Heart left ventricle (tissue), 16 donors: ENCODE data around the gene SLC37A1. TPM values are rescaled to one million over a fixed set of nuclear protein-coding genes. Genes with fewer than 3 reads are reported as not detected.

Source experiments
- ATAC-seq, 4 donors: fragments of 200-7000 bp; cut with Tn5 transposase; one replicate each; pipeline ENCODE4 v1.9.1; 2020 to 2022; ENCODE audit warnings: moderate library complexity in 4 of 4, mild to moderate bottlenecking in 3 of 4, moderate number of reproducible peaks in 1 of 4
- DNase-seq, 5 donors: peaks; one replicate each; pipeline ENCODE4 v3.0.0-alpha.2; 2020
- H3K27ac ChIP-seq, 12 donors: fragments of 200-600 bp; sonication (generic) in 4 of 12; one replicate each; pipeline versions ENCODE4 v1.5.0 to v1.8.0; 2016 to 2022; ENCODE audit warnings: mild to moderate bottlenecking in 2 of 12
- H3K27me3 ChIP-seq, 9 donors: fragments of 200-600 bp; sonication (generic) in 2 of 9; one replicate each; pipeline versions ENCODE4 v1.5.1 to v1.8.0; 2016 to 2022; ENCODE audit warnings: mild to moderate bottlenecking in 3 of 9
- H3K36me3 ChIP-seq, 9 donors: fragments of 200-600 bp; sonication (generic) in 2 of 9; one replicate each; pipeline versions ENCODE4 v1.5.0 to v1.8.0; 2018 to 2022; ENCODE audit warnings: mild to moderate bottlenecking in 2 of 9
- H3K4me1 ChIP-seq, 12 donors: fragments of 200-600 bp; sonication (generic) in 4 of 12; one replicate each; pipeline versions ENCODE4 v1.5.0 to v1.8.0; 2016 to 2022; ENCODE audit warnings: mild to moderate bottlenecking in 3 of 12
- H3K4me3 ChIP-seq, 12 donors: fragments of 200-600 bp; sonication (generic) in 4 of 12; one replicate each; pipeline versions ENCODE4 v1.5.0 to v1.8.0; 2017 to 2022; ENCODE audit warnings: mild to moderate bottlenecking in 9 of 12, moderate library complexity in 4 of 12
- H3K9me3 ChIP-seq, 12 donors: fragments of 200-600 bp; sonication (generic) in 4 of 12; one replicate each; pipeline versions ENCODE4 v1.5.0 to v1.8.0; 2016 to 2022; ENCODE audit warnings: mild to moderate bottlenecking in 1 of 12
- POLR2A ChIP-seq, 2 donors: fragments of 450-650 bp; IDR thresholded peaks; one replicate each; pipeline ENCODE4 v1.6.1; 2017; ENCODE audit warnings: antibody characterized with exemption in 2 of 2, mild to moderate bottlenecking in 2 of 2, moderate library complexity in 2 of 2
- WGBS, 4 donors: extraction: QIAGEN DNeasy Blood & Tissue Kit in 2 of 4; methylation state at CpG; one replicate each; pipeline versions ENCODE4 v1.1.5 to v1.1.7; 2013 to 2018; 5-methylcytosine and 5-hydroxymethylcytosine counted together
- intact Hi-C, 10 donors: fragments of 100-400 bp; cut with DNase I; formaldehyde crosslinking; loops; one replicate each; pipeline versions ENCODE4 v1.11.1 to v1.14.2; 2022
- polyA plus RNA-seq, 2 donors: library from polyadenylated mRNA; stranded (reverse); fragments of 200-250 nt; gene quantifications; one replicate each; pipeline ENCODE4 v1.2.3, GENCODE V29; 2013
- total RNA-seq, 9 donors: library from RNA; depleted of rRNA in 2 of 9; stranded (reverse); fragments of >200 nt in 2 of 9; fragmentation: NEBNext Ultra II Directional in 3 of 9; extraction: Animal tissue kit (Norgen Biotek cat#: 25700) in 3 of 9; gene quantifications; one replicate each; pipeline versions ENCODE4 v1.1.0 to v1.2.4, GENCODE V29; 2016 to 2023
- TF ChIP-seq, protein P1 (sequence below), 12 donors: fragments of 200-600 bp; sonication (generic) in 4 of 12; IDR thresholded peaks; one replicate each; pipeline versions ENCODE4 v1.5.0 to v1.8.0; 2018 to 2022; ENCODE audit warnings: antibody characterized with exemption in 12 of 12, mild to moderate bottlenecking in 5 of 12
- donor health status: ischemic (EF 13 %, LVEDD 7.1; RV severe dilation, severe dysfunction).
- donor health status: healthy with polysubstance abuse.
- donor health status: DM: no; HTN: yes; CAD: no.
- donor health status: DM: no; HTN: no; CAD: no.
- donor health status: ischemic (EF 25% LVEDD 6.9; RV normal size, moderate dysfunction).
- donor health status: ischemic (EF 25% LVEDD 5.7; RV mildly dilated, moderate dysfunction).
- donor health status: healthy.
- donor health status: DM: yes; HTN: yes; CAD: no.
- donor health status: ischemic (EF 35%, LVEDD 5.7; RV mildly dilated, moderate dysfunction).
- donor health status: nonischemic (EF 11% LVEDD 7.7; RV severe dilation, severe dysfunction).
- donor health status: DM: yes; HTN: yes; CAD: no.
- donor health status: PGD.
- donor health status: ischemic (EF 29% LVEDD 5.4; RV normal size, mild dysfunction).
- donor health status: nonischemic (EF 23%, LVEDD 6.1; RV moderate dilation, normal function).

SLC37A1 gene
- total and polyA plus RNA-seq, 11 donors = 2.2 to 13.0 (median 3.8) TPM

GRCh38 chr21:42473498-42474042, 40.1 kb upstream of the SLC37A1 start:
- H3K36me3 ChIP-seq = no peaks in the 10 kb centered on the region
- peaks cover 0 to 3% (median 0%) of the 10 kb centered on the region in 9 donors for H3K27me3 ChIP-seq
- intact Hi-C loops = no loop called here
- ATAC-seq = no peak
- TF ChIP-seq, protein P1, sequence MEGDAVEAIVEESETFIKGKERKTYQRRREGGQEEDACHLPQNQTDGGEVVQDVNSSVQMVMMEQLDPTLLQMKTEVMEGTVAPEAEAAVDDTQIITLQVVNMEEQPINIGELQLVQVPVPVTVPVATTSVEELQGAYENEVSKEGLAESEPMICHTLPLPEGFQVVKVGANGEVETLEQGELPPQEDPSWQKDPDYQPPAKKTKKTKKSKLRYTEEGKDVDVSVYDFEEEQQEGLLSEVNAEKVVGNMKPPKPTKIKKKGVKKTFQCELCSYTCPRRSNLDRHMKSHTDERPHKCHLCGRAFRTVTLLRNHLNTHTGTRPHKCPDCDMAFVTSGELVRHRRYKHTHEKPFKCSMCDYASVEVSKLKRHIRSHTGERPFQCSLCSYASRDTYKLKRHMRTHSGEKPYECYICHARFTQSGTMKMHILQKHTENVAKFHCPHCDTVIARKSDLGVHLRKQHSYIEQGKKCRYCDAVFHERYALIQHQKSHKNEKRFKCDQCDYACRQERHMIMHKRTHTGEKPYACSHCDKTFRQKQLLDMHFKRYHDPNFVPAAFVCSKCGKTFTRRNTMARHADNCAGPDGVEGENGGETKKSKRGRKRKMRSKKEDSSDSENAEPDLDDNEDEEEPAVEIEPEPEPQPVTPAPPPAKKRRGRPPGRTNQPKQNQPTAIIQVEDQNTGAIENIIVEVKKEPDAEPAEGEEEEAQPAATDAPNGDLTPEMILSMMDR (IDR thresholded peaks at IDR 0.05) = no peak
- no peak for TF ChIP-seq POLR2A (IDR thresholded peaks at IDR 0.05)
- no peaks in the 10 kb centered on the region for H3K9me3 ChIP-seq
- DNase-seq = no peak
- whole genome bisulfite sequencing, 4 donors = 85 to 88% (median 87%) methylated on average over 9 of the region's 9 CpGs
- no peak overlapping the region for H3K27ac ChIP-seq
- no peak overlapping the region for H3K4me3 ChIP-seq
- H3K4me1 ChIP-seq = no peaks in the 10 kb centered on the region

GRCh38 chr21:42474043-42474831, 39.4 kb upstream of the SLC37A1 start:
- no peak for DNase-seq

DNA sequence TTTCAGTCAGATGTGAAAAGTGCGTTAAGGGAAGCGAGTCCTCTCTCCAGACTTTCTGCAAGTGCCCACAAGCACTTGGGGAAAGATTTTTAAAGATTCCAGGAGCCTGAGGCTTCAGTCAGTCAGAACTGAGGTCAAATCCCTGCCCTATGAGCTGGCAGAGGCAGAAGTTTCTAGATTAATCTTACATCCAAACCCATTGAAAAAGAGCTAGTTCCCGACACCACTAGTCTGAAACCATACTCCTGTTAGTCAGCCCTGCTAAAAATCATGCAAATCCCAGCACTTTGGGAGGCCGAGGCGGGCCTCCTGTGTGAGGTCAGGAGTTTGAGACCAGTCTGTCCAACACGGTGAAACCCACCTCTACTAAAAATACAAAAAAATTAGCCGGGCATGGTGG, 38.6 kb upstream of the SLC37A1 start:
- TF ChIP-seq POLR2A (IDR thresholded peaks at IDR 0.05) = no peak
- intact Hi-C loops = no loop called here
- WGBS, 4 donors = 87 to 90% (median 89%) methylated on average over 7 of the region's 7 CpGs
- Histone ChIP-seq H3K4me1 (no peaks in the 10 kb centered on the region), H3K27ac (no peak overlapping the region), H3K4me3 (no peak overlapping the region), H3K27me3 (peaks cover 0 to 3% (median 0%) of the 10 kb centered on the region in 9 donors), H3K36me3 (no peaks in the 10 kb centered on the region), H3K9me3 (no peaks in the 10 kb centered on the region)
- no peak for DNase-seq
- no peak for ATAC-seq

More at GRCh38 chr21:42474043-42474831, 39.4 kb upstream of the SLC37A1 start:
- ATAC-seq = peak in 2 of 4 donors; percentile 46 to 61
- TF ChIP-seq POLR2A (IDR thresholded peaks at IDR 0.05) = no peak
- TF ChIP-seq, protein P1 (IDR thresholded peaks at IDR 0.05) = no peak
- Histone ChIP-seq H3K27me3 (peaks cover 0 to 3% (median 0%) of the 10 kb centered on the region in 9 donors), H3K4me1 (no peaks in the 10 kb centered on the region), H3K27ac (no peak overlapping the region), H3K4me3 (no peak overlapping the region), H3K36me3 (no peaks in the 10 kb centered on the region), H3K9me3 (no peaks in the 10 kb centered on the region)
- intact Hi-C loops = no loop called here
- WGBS, 4 donors = 71 to 77% (median 75%) methylated on average over 13 to 14 of the region's 14 CpGs

DNA sequence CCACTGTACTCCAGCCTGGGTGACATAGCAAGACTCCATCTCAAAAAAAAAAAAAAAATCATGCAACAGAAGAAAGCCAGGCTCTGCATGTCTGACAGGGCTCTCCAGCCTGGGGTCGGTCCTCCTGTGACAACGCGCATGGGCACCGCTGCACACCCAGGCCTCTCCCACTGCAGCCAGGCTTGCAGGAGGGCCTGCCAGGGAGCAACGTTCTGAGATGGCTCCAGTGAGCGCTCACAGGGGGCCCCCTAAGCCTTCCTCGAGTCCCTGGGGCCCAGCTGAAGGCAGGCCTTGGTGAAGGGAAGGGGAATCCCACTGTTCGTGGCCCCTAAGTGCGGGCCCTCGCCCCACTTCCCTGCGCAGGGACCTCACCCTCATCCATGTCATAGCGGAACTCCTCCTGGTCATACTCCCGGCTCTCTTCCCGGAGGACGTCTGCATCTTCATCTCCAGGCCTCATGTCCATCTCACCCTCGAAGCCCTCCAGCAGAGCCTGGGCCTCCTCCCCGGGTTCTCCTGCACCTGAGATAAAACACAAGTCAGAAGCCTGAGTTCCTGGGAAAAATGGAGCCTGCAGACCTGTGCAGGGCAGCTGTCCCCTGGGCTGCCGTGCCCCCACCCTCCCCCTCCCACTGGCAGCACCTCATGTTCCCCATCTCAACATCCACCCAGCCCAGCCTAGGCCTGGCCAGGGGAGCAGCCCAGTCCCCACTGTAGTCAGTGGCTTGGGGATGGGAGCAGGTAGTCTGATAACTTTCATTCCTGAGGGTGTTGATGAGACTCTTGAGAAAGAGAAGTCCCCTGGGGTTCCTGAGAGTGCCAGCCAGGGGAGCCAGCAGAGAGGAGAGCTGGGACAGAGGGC, 37.9 kb upstream of the SLC37A1 start:
- ATAC-seq = no peak
- TF ChIP-seq POLR2A (IDR thresholded peaks at IDR 0.05) = no peak
- TF ChIP-seq, protein P1 (IDR thresholded peaks at IDR 0.05) = no peak
- peak in 1 of 5 donors; percentile 13 for DNase-seq
- no peak overlapping the region for H3K27ac ChIP-seq
- intact Hi-C loops = no loop called here
- no peaks in the 10 kb centered on the region for H3K9me3 ChIP-seq
- no peaks in the 10 kb centered on the region for H3K4me1 ChIP-seq
- H3K4me3 ChIP-seq = no peak overlapping the region
- no peaks in the 10 kb centered on the region for H3K36me3 ChIP-seq
- H3K27me3 ChIP-seq = peaks cover 0 to 3% (median 0%) of the 10 kb centered on the region in 9 donors
- WGBS, 4 donors = 85 to 90% (median 87%) methylated on average over 15 to 18 of the region's 18 CpGs
